HepG2 (cell line): Measurements from ENCODE around the gene RARA. TPM values are rescaled to one million over a fixed set of nuclear protein-coding genes. Genes with fewer than 3 reads are reported as not detected.

Experiments used
- ATAC-seq: fragments of 200-7000 bp; cut with Tn5 transposase; 3 replicates; pipeline ENCODE4 v1.9.1; 2020; ENCODE audit warnings: mild to moderate bottlenecking, moderate library complexity
- BruUV-seq: library from RNA; stranded (reverse); fragments of 400-500 nt; replicated peaks from 2 replicates; lab custom pipeline; 2021; lab: Mats Ljungman, UMichigan
- CTCF ChIA-PET: fragments of 300-600 bp; formaldehyde crosslinking; extraction: SDS; loops from one replicate; lab custom pipeline; 2021; ENCODE audit warnings: low total read pairs, inconsistent platforms, low intra/inter-chr PET ratio; lab: Yijun Ruan, JAX
- POLR2A ChIA-PET: fragments of 350-600 bp; sonication (Branson Sonifier 250); formaldehyde crosslinking; loops from one replicate; lab custom pipeline; 2020; ENCODE audit warnings: antibody characterized with exemption, inconsistent platforms; lab: Yijun Ruan, JAX
- DNase-seq: peaks from one replicate; pipeline ENCODE4 v3.0.0-alpha.2; 2015; ENCODE audit warnings: low spot score
- FAIRE-seq: peaks from 3 replicates; lab custom pipeline; 2011; peaks lifted over from hg19 to GRCh38; lab: Jason Lieb, UNC
- H2AFZ ChIP-seq: one replicate; pipeline ENCODE4 v1.6.1; 2011; ENCODE audit warnings: low read length, inconsistent platforms
- H3K27ac ChIP-seq: fragments of 300-600 bp; 3 replicates; pipeline ENCODE4 v1.8.0; 2011; ENCODE audit warnings: mixed run types, mild to moderate bottlenecking, mixed read lengths, low read length, inconsistent platforms; ENCODE audit not compliant: insufficient read depth; ENCODE audit errors: extremely low read length
- H3K27me3 ChIP-seq, 2 experiments: fragments of 200-600 bp in 1 of 2; 2 replicates in 1 of 2; 3 replicates in 1 of 2; pipeline versions ENCODE4 v1.6.0 to v1.8.0; 2011; ENCODE audit warnings: low read length in 2 of 2, mild to moderate bottlenecking in 2 of 2, moderate library complexity in 2 of 2, inconsistent platforms in 1 of 2; ENCODE audit not compliant: insufficient read depth in 2 of 2, control insufficient read depth in 1 of 2
- H3K36me3 ChIP-seq, 2 experiments: fragments of 200-600 bp in 1 of 2; replicated peaks in 1 of 2; 2 replicates in 1 of 2; 3 replicates in 1 of 2; pipeline versions ENCODE4 v1.5.1 to v1.8.0; 2011; ENCODE audit warnings: low read length in 2 of 2, inconsistent platforms in 1 of 2; ENCODE audit not compliant: insufficient read depth in 2 of 2, control insufficient read depth in 1 of 2
- H3K4me1 ChIP-seq: 2 replicates; pipeline ENCODE4 v1.5.1; 2012; ENCODE audit warnings: low read length, inconsistent platforms; ENCODE audit not compliant: insufficient read depth
- H3K4me2 ChIP-seq: 2 replicates; pipeline ENCODE4 v1.6.0; 2011; ENCODE audit warnings: low read depth, low read length, inconsistent platforms
- H3K4me3 ChIP-seq, 3 experiments: fragments of 200-600 bp in 1 of 3; sonication (generic), shearing (Covaris generic) in 1 of 3; replicated peaks in 1 of 3; 2 replicates each; pipeline ENCODE4 v1.5.1; 2011 to 2016; ENCODE audit warnings: low read length in 3 of 3, inconsistent platforms in 2 of 3, low read depth in 2 of 3, mild to moderate bottlenecking in 2 of 3, control low read depth in 1 of 3, mixed read lengths in 1 of 3; ENCODE audit not compliant: insufficient read depth in 1 of 3
- H3K79me2 ChIP-seq: one replicate; pipeline ENCODE4 v1.6.1; 2011; ENCODE audit warnings: low read length, inconsistent platforms; ENCODE audit not compliant: insufficient read depth
- H3K9ac ChIP-seq: 2 replicates; pipeline ENCODE4 v1.6.0; 2011; ENCODE audit warnings: mild to moderate bottlenecking, low read depth, low read length, inconsistent platforms; ENCODE audit not compliant: insufficient read depth
- H3K9me3 ChIP-seq: 2 replicates; pipeline ENCODE4 v1.5.1; 2012; ENCODE audit warnings: mild to moderate bottlenecking, low read length
- H4K20me1 ChIP-seq: 2 replicates; pipeline ENCODE4 v1.6.0; 2011; ENCODE audit warnings: inconsistent platforms, mild to moderate bottlenecking, low read length, moderate library complexity; ENCODE audit not compliant: insufficient read depth
- GTF2F1 ChIP-seq: fragments of 150-350 bp; IDR thresholded peaks from 2 replicates; pipeline ENCODE4 v1.6.1; 2014; ENCODE audit warnings: low read length
- HINFP ChIP-seq: sonication (generic); formaldehyde crosslinking; IDR thresholded peaks from 2 replicates; pipeline ENCODE4 v1.4.0; 2020; ENCODE audit warnings: low read depth, mild to moderate bottlenecking, missing genetic modification reagents
- IRF2 ChIP-seq: IDR thresholded peaks from 2 replicates; pipeline ENCODE4 v1.6.1; 2018; ENCODE audit warnings: missing genetic modification reagents, missing compliant biosample characterization
- ISX ChIP-seq: sonication (generic); formaldehyde crosslinking; conservative IDR thresholded peaks from 2 replicates; pipeline ENCODE4 v1.5.0; 2020; ENCODE audit warnings: missing genetic modification reagents
- MTA1 ChIP-seq: sonication (generic); formaldehyde crosslinking; IDR thresholded peaks from 2 replicates; pipeline ENCODE4 v1.4.0; 2020; ENCODE audit warnings: missing genetic modification reagents, mild to moderate bottlenecking, borderline replicate concordance
- POLR2AphosphoS2 ChIP-seq: IDR thresholded peaks from 2 replicates; pipeline ENCODE4 v1.6.1; 2011; ENCODE audit warnings: low read depth, low read length, improper control_type of control experiment
- SMC3 ChIP-seq: IDR thresholded peaks from 2 replicates; pipeline ENCODE4 v1.6.1; 2011; ENCODE audit warnings: low read length, improper control_type of control experiment
- TBX2 ChIP-seq: sonication (generic); formaldehyde crosslinking; IDR thresholded peaks from 2 replicates; pipeline ENCODE4 v1.5.0; 2020; ENCODE audit warnings: missing genetic modification reagents, mild to moderate bottlenecking, borderline replicate concordance
- THRA ChIP-seq: sonication (generic); formaldehyde crosslinking; IDR thresholded peaks from 2 replicates; pipeline ENCODE4 v1.4.0; 2020; ENCODE audit warnings: missing genetic modification reagents, borderline replicate concordance
- ZBTB43 ChIP-seq: sonication (generic); formaldehyde crosslinking; conservative IDR thresholded peaks from 2 replicates; pipeline ENCODE4 v1.4.0; 2020; ENCODE audit warnings: missing genetic modification reagents
- ZKSCAN1 ChIP-seq: fragments of 150-350 bp; IDR thresholded peaks from 2 replicates; pipeline ENCODE4 v1.6.1; 2014; ENCODE audit warnings: low read length
- ZNF543 ChIP-seq: sonication (generic); formaldehyde crosslinking; IDR thresholded peaks from 2 replicates; pipeline ENCODE4 v1.4.0; 2020; ENCODE audit warnings: mild to moderate bottlenecking, missing genetic modification reagents
- ZNF616 ChIP-seq: sonication (generic); formaldehyde crosslinking; IDR thresholded peaks from 2 replicates; pipeline ENCODE4 v1.5.0; 2020; ENCODE audit warnings: low read depth, mild to moderate bottlenecking, missing genetic modification reagents
- ZNF660 ChIP-seq: sonication (generic); formaldehyde crosslinking; IDR thresholded peaks from 2 replicates; pipeline ENCODE4 v1.5.1; 2020; ENCODE audit warnings: mild to moderate bottlenecking, low read depth, missing genetic modification reagents, borderline replicate concordance
- ZNF713 ChIP-seq: sonication (generic); formaldehyde crosslinking; IDR thresholded peaks from 2 replicates; pipeline ENCODE4 v1.4.0; 2020; ENCODE audit warnings: mild to moderate bottlenecking, missing genetic modification reagents
- WGBS: methylation state at CpG from one replicate; pipeline ENCODE4 v1.1.6; 2017; ENCODE audit warnings: low lambda C conversion rate; 5-methylcytosine and 5-hydroxymethylcytosine counted together
- in situ Hi-C: cut with HindIII; loops from 2 replicates; pipeline ENCODE4 v1.10.0; 2017; ENCODE audit warnings: low pct_unique_long_range_greater_than_20kb; ENCODE audit not compliant: extremely low pct_ligation_motif_present
- intact Hi-C: fragments of 100-400 bp; cut with micrococcal nuclease; formaldehyde crosslinking; loops from one replicate; pipeline ENCODE4 v1.10.0; 2022; ENCODE audit not compliant: unreplicated experiment
- polyA plus RNA-seq, 8 experiments: library from polyadenylated mRNA; depleted of rRNA in 3 of 8; stranded (reverse) in 7 of 8; unstranded in 1 of 8; fragments of >200 nt; fragmentation: Illumina TruSeq in 4 of 8; extraction: Trizol in 4 of 8; gene quantifications; 2 replicates each; pipeline versions ENCODE4 v1.2.1 to v1.2.3, GENCODE V29; 2011 to 2016; ENCODE audit warnings: low read depth in 4 of 8, missing spikeins in 1 of 8, mixed read lengths in 1 of 8; ENCODE audit not compliant: insufficient read depth in 1 of 8
- total RNA-seq, 5 experiments: library from RNA; depleted of rRNA; stranded (reverse); fragments of >200 nt; fragmentation: Illumina TruSeq; extraction: Trizol; gene quantifications; 2 replicates each; pipeline ENCODE4 v1.2.3, GENCODE V29; 2016; ENCODE audit warnings: low read depth in 1 of 5

RARA gene
- total and polyA plus RNA-seq, 2 of the 13 experiments (the other 11 are each of a cell fraction or from before 2014, with no cell fraction given): 6.4 to 8.6 TPM

- TF ChIP-seq POLR2AphosphoS2 (no peak), ISX (CRISPR knock-in tag) (no peak), HINFP (CRISPR knock-in tag) (no peak)
- no TSS peak for BruUV-seq
- H3K4me2 ChIP-seq: no peak overlapping the region
- no peak overlapping the region for H3K4me3 ChIP-seq
- H3K27me3 ChIP-seq: no peaks in the 10 kb centered on the region
- H4K20me1 ChIP-seq: no peaks in the 10 kb centered on the region
- peaks cover 6% of the 10 kb centered on the region; the same call in 1 of the 2 replicates for H3K9me3 ChIP-seq
- 57% methylated on average over 4 of the region's 4 CpGs for WGBS
- ChIA-PET CTCF (no interaction called here), POLR2A (no interaction called here)
- no peaks in the 10 kb centered on the region for H3K79me2 ChIP-seq
- no peak overlapping the region for H3K9ac ChIP-seq
- H3K4me1 ChIP-seq: peaks cover 22% of the 10 kb centered on the region
- no peak overlapping the region for H3K27ac ChIP-seq
- intact Hi-C loops (no loop called here), in situ Hi-C loops (no loop called here)
- no peak overlapping the region for H2AFZ ChIP-seq
- ATAC-seq (no peak), DNase-seq (no peak), FAIRE-seq (no peak)
- H3K36me3 ChIP-seq: no peaks in the 10 kb centered on the region
These were observed 64.3 kb downstream of the RARA start for GRCh38 chr17:40373324-40373723.

- Histone ChIP-seq H3K9me3 (peaks cover 6% of the 10 kb centered on the region; the same call in 1 of the 2 replicates), H3K79me2 (no peaks in the 10 kb centered on the region), H4K20me1 (no peaks in the 10 kb centered on the region), H3K4me2 (no peak overlapping the region), H3K4me1 (peaks cover 23% of the 10 kb centered on the region), H2AFZ (no peak overlapping the region), H3K27me3 (no peaks in the 10 kb centered on the region), H3K9ac (no peak overlapping the region), H3K36me3 (no peaks in the 10 kb centered on the region), H3K4me3 (no peak overlapping the region), H3K27ac (no peak overlapping the region)
- no peak for ATAC-seq
- DNase-seq: no peak
- ChIA-PET CTCF (no interaction called here), POLR2A (no interaction called here)
- no TSS peak for BruUV-seq
- intact Hi-C loops (no loop called here), in situ Hi-C loops (no loop called here)
- WGBS: 86% methylated on average over 8 of the region's 8 CpGs
- no peak for FAIRE-seq
- TF ChIP-seq ZNF616 (CRISPR knock-in tag) (no peak), MTA1 (CRISPR knock-in tag) (no peak), ZKSCAN1 (no peak), ZNF660 (CRISPR knock-in tag) (no peak), ZNF713 (no peak), IRF2 (no peak), TBX2 (no peak), SMC3 (no peak), ZBTB43 (CRISPR knock-in tag) (no peak), ZNF543 (CRISPR knock-in tag) (no peak), THRA (CRISPR knock-in tag) (no peak), GTF2F1 (no peak)
These were observed 65.0 kb downstream of the RARA start for GRCh38 chr17:40373999-40374398.
